GM10847 (cell line): ENCODE measurements around the gene DCDC1.

ENCODE experiments used
- POLR2A ChIP-seq: IDR thresholded peaks from 2 replicates; pipeline ENCODE4 v1.6.1; 2011; ENCODE audit not compliant: insufficient read length; ENCODE audit errors: extremely low read depth

DCDC1 gene

GRCh38 chr11:30960387-30960992, 409.0 kb downstream of the DCDC1 start:
- TF ChIP-seq POLR2A = no peak

GRCh38 chr11:30956751-30957150, 412.8 kb downstream of the DCDC1 start:
- TF ChIP-seq POLR2A = no peak

- no peak for TF ChIP-seq POLR2A
These were observed 419.7 kb downstream of the DCDC1 start for GRCh38 chr11:30949838-30950237.

- TF ChIP-seq POLR2A = no peak
These were observed 430.7 kb downstream of the DCDC1 start for GRCh38 chr11:30938810-30939209.

GRCh38 chr11:30938171-30938570, 431.4 kb downstream of the DCDC1 start:
- TF ChIP-seq POLR2A = no peak

GRCh38 chr11:30936491-30936890, 433.0 kb downstream of the DCDC1 start:
- TF ChIP-seq POLR2A = no peak

GRCh38 chr11:30935861-30936260, 433.7 kb downstream of the DCDC1 start:
- no peak for TF ChIP-seq POLR2A

- TF ChIP-seq POLR2A = no peak
These were observed 443.4 kb downstream of the DCDC1 start for GRCh38 chr11:30926130-30926529.

- TF ChIP-seq POLR2A = no peak
These were observed 447.7 kb downstream of the DCDC1 start for GRCh38 chr11:30921811-30922210.

- TF ChIP-seq POLR2A = no peak
These were observed 450.0 kb downstream of the DCDC1 start for GRCh38 chr11:30919389-30920152.

- no peak for TF ChIP-seq POLR2A
These were observed 451.6 kb downstream of the DCDC1 start for GRCh38 chr11:30917859-30918478.

GRCh38 chr11:30917266-30917665, 452.3 kb downstream of the DCDC1 start:
- no peak for TF ChIP-seq POLR2A

GRCh38 chr11:30916764-30917163, 452.8 kb downstream of the DCDC1 start:
- TF ChIP-seq POLR2A = no peak

- no peak for TF ChIP-seq POLR2A
These were observed 455.3 kb downstream of the DCDC1 start for GRCh38 chr11:30914143-30914762.

- no peak for TF ChIP-seq POLR2A
These were observed 458.3 kb downstream of the DCDC1 start for GRCh38 chr11:30911247-30911646.

GRCh38 chr11:30908857-30909256, 460.7 kb downstream of the DCDC1 start:
- no peak for TF ChIP-seq POLR2A
